Sciatic nerve (tissue), 2 donors: ENCODE measurements around the gene DHX16. TPM values are rescaled to one million over a fixed set of nuclear protein-coding genes. Genes with fewer than 3 reads are reported as not detected.

Experiments used
- ATAC-seq: fragments of 200-7000 bp; cut with Tn5 transposase; one replicate; pipeline ENCODE4 v1.9.1; 2020; ENCODE audit warnings: mild to moderate bottlenecking, moderate library complexity
- DNase-seq: peaks from one replicate; pipeline ENCODE4 v3.0.0-alpha.2; 2020; ENCODE audit warnings: low spot score
- intact Hi-C: fragments of 100-400 bp; cut with DNase I; formaldehyde crosslinking; loops from one replicate; pipeline ENCODE4 v1.14.2; 2022
- total RNA-seq: library from RNA; stranded (reverse); fragmentation: NEBNext Ultra II Directional; extraction: Animal tissue kit (Norgen Biotek cat#: 25700); gene quantifications from one replicate; pipeline ENCODE4 v1.2.1, GENCODE V29; 2021
- donor health status: DM: no; HTN: no; CAD: no.
- donor health status: DM: no; HTN: no; CAD: no.

DHX16 gene
- total RNA-seq, 1 donor from 2014 or later, result 25.2 TPM

GRCh38 chr6:30646450-30647241, 26.2 kb downstream of the DHX16 start, which contains the start of gene C6orf136:
Gene C6orf136 (plus strand): TSS chr6:30647133. CDS start chr6:30647232, 99 bp downstream.
- ATAC-seq (peak; percentile 96), DNase-seq (peak; percentile 94)
- intact Hi-C loops, result no loop called here

GRCh38 chr6:30645989-30646388, 26.8 kb downstream of the DHX16 start:
- no peak for ATAC-seq
- intact Hi-C loops, result no loop called here
- no peak for DNase-seq

- DNase-seq (no peak), ATAC-seq (no peak)
- intact Hi-C loops, result no loop called here
These were observed 28.0 kb downstream of the DHX16 start for GRCh38 chr6:30644769-30645168.

- intact Hi-C loops, result no loop called here
- DNase-seq (no peak), ATAC-seq (no peak)
These were observed 29.1 kb downstream of the DHX16 start for GRCh38 chr6:30643656-30644055.

- DNase-seq (no peak), ATAC-seq (no peak)
- intact Hi-C loops, result no loop called here
These were observed 31.8 kb downstream of the DHX16 start for GRCh38 chr6:30641048-30641447.

GRCh38 chr6:30640481-30640880, 32.3 kb downstream of the DHX16 start:
- intact Hi-C loops, result no loop called here
- DNase-seq (no peak), ATAC-seq (no peak)

GRCh38 chr6:30635834-30636233, 37.0 kb downstream of the DHX16 start:
- no peak for ATAC-seq
- intact Hi-C loops, result no loop called here
- DNase-seq, result no peak

GRCh38 chr6:30626484-30627366, 46.1 kb downstream of the DHX16 start, which contains the start of gene ATAT1:
Gene ATAT1 (plus strand): TSS chr6:30626874.
- DNase-seq (peak; percentile 93), ATAC-seq (peak; percentile 98)
- intact Hi-C loops, result no loop called here

GRCh38 chr6:30625511-30625910, 47.3 kb downstream of the DHX16 start:
- DNase-seq, result no peak
- intact Hi-C loops, result no loop called here
- no peak for ATAC-seq

- intact Hi-C loops, result no loop called here
- DNase-seq (no peak), ATAC-seq (no peak)
These were observed 53.2 kb downstream of the DHX16 start for GRCh38 chr6:30619561-30619960.

GRCh38 chr6:30618270-30618797, 54.5 kb downstream of the DHX16 start:
- intact Hi-C loops, result no loop called here
- DNase-seq (no peak), ATAC-seq (no peak)

- intact Hi-C loops, result no loop called here
- ATAC-seq (peak; percentile 92), DNase-seq (peak; percentile 99)
These were observed 55.1 kb downstream of the DHX16 start, which contains the start of gene MRPS18B for GRCh38 chr6:30617565-30618269. Gene MRPS18B (plus strand): TSS chr6:30617840. CDS start chr6:30617866, 26 bp downstream.

- ATAC-seq (peak; percentile 95), DNase-seq (peak; percentile 99)
- intact Hi-C loops, result no loop called here
These were observed 55.8 kb downstream of the DHX16 start, which contains the start of gene PPP1R10 for GRCh38 chr6:30616811-30617564. Gene PPP1R10 (minus strand): TSS chr6:30617243. CDS start chr6:30609944, 7,299 bp downstream.

GRCh38 chr6:30615958-30616810, 56.6 kb downstream of the DHX16 start:
- DNase-seq, result no peak
- peak; percentile 0 for ATAC-seq
- intact Hi-C loops, result no loop called here

- no peak for ATAC-seq
- intact Hi-C loops, result no loop called here
- no peak for DNase-seq
These were observed 57.4 kb downstream of the DHX16 start for GRCh38 chr6:30615219-30615957.

GRCh38 chr6:30614843-30615218, 58.0 kb downstream of the DHX16 start:
- DNase-seq (peak; percentile 86), ATAC-seq (peak; percentile 86)
- intact Hi-C loops, result no loop called here
